GM12874 (cell line): ENCODE measurements around the gene SLC2A3.

Experiments used
- CTCF ChIP-seq: IDR thresholded peaks from 2 replicates; pipeline ENCODE4 v1.5.1; 2011; ENCODE audit warnings: low read depth, mild to moderate bottlenecking, control low read depth, low read length, moderate library complexity; ENCODE audit not compliant: insufficient read depth

The SLC2A3 gene

GRCh38 chr12:7961395-7962178 lies 25.6 kb upstream of the SLC2A3 start:
- no peak for TF ChIP-seq CTCF

GRCh38 chr12:7959701-7960121 lies 23.7 kb upstream of the SLC2A3 start:
- no peak for TF ChIP-seq CTCF

GRCh38 chr12:7959278-7959677 lies 23.3 kb upstream of the SLC2A3 start:
- no peak for TF ChIP-seq CTCF

- TF ChIP-seq CTCF: no peak
Measured at GRCh38 chr12:7951671-7952070, 15.7 kb upstream of the SLC2A3 start.

- no peak for TF ChIP-seq CTCF
Measured at GRCh38 chr12:7948589-7949260, 12.7 kb upstream of the SLC2A3 start.

- TF ChIP-seq CTCF: no peak
Measured at GRCh38 chr12:7947011-7947410, 11.0 kb upstream of the SLC2A3 start.

- TF ChIP-seq CTCF: no peak
Measured at GRCh38 chr12:7940906-7941305, 4.9 kb upstream of the SLC2A3 start.
